PC-9 (cell line): Measurements from ENCODE around the gene IRF6. TPM values are rescaled to one million over a fixed set of nuclear protein-coding genes. Genes with fewer than 3 reads are reported as not detected.

ENCODE experiments used
- BruUV-seq: library from RNA; stranded (reverse); fragments of 400-500 nt; replicated peaks from 2 replicates; lab custom pipeline; 2021; lab: Mats Ljungman, UMichigan
- CTCF ChIA-PET: fragments of 300-600 bp; sonication (Branson Sonifier 250); formaldehyde crosslinking; loops from one replicate; lab custom pipeline; 2022; ENCODE audit warnings: antibody characterized with exemption; lab: Charles Lee
- POLR2A ChIA-PET: fragments of 300-600 bp; sonication (Branson Sonifier 250); formaldehyde crosslinking; loops from one replicate; lab custom pipeline; 2022; ENCODE audit warnings: antibody characterized with exemption; ENCODE audit not compliant: unreplicated experiment; lab: Charles Lee
- DNase-seq, 2 experiments: peaks; one replicate each; pipeline versions ENCODE4 v3.0.0 to v3.0.0-alpha.2; 2015 to 2022; ENCODE audit warnings: mixed read lengths in 1 of 2
- H2AFZ ChIP-seq: fragments of 200-600 bp; sonication (generic); 2 replicates; pipeline ENCODE4 v1.8.1; 2017; ENCODE audit warnings: antibody characterized with exemption
- H3F3A ChIP-seq: fragments of 200-600 bp; sonication (generic); 2 replicates; pipeline ENCODE4 v1.8.1; 2017; ENCODE audit warnings: antibody characterized with exemption, mild to moderate bottlenecking, low read depth; ENCODE audit not compliant: insufficient read depth
- H3K27ac ChIP-seq: fragments of 200-600 bp; sonication (generic); 2 replicates; pipeline ENCODE4 v1.6.1; 2016; ENCODE audit warnings: mixed run types
- H3K27me3 ChIP-seq: fragments of 200-600 bp; sonication (generic); 2 replicates; pipeline ENCODE4 v1.6.1; 2016; ENCODE audit warnings: low read depth, mixed run types; ENCODE audit not compliant: insufficient read depth
- H3K36me3 ChIP-seq: fragments of 200-600 bp; sonication (generic); 2 replicates; pipeline ENCODE4 v1.6.1; 2016; ENCODE audit warnings: low read depth, mixed run types
- H3K4me1 ChIP-seq: fragments of 200-600 bp; sonication (generic); replicated peaks from 2 replicates; pipeline ENCODE4 v1.6.1; 2016; ENCODE audit warnings: mixed run types; ENCODE audit not compliant: insufficient read depth
- H3K4me2 ChIP-seq: fragments of 200-600 bp; sonication (generic); 2 replicates; pipeline ENCODE4 v1.6.1; 2017; ENCODE audit warnings: mixed run types
- H3K4me3 ChIP-seq: fragments of 200-600 bp; sonication (generic); 2 replicates; pipeline ENCODE4 v1.6.1; 2016; ENCODE audit warnings: mixed run types
- H3K79me2 ChIP-seq: fragments of 200-600 bp; sonication (generic); 2 replicates; pipeline ENCODE4 v1.6.1; 2017; ENCODE audit warnings: low read depth, mixed run types
- H3K9me2 ChIP-seq: fragments of 200-600 bp; sonication (generic); 2 replicates; pipeline ENCODE4 v1.8.1; 2017; ENCODE audit warnings: mild to moderate bottlenecking; ENCODE audit not compliant: insufficient read depth
- H3K9me3 ChIP-seq: fragments of 200-600 bp; sonication (generic); 2 replicates; pipeline ENCODE4 v1.8.1; 2016; ENCODE audit warnings: low read depth; ENCODE audit not compliant: insufficient read depth
- H4K20me1 ChIP-seq: fragments of 200-600 bp; sonication (generic); 2 replicates; pipeline ENCODE4 v1.8.1; 2017; ENCODE audit not compliant: insufficient read depth
- EZH2 ChIP-seq: fragments of 200-600 bp; sonication (generic); IDR thresholded peaks from 2 replicates; pipeline ENCODE4 v1.8.0; 2017; ENCODE audit warnings: antibody characterized with exemption, low read depth
- intact Hi-C: fragments of 100-400 bp; cut with micrococcal nuclease; formaldehyde crosslinking; loops from one replicate; pipeline ENCODE4 v1.10.0; 2022; ENCODE audit not compliant: unreplicated experiment
- total RNA-seq: library from RNA; stranded (reverse); gene quantifications from 2 replicates; pipeline ENCODE4 v1.2.3, GENCODE V29; 2021
- TF ChIP-seq, protein P1 (sequence below): fragments of 200-600 bp; sonication (generic); conservative IDR thresholded peaks from 2 replicates; pipeline ENCODE4 v1.6.1; 2017; ENCODE audit warnings: mixed run types, antibody characterized with exemption, mild to moderate bottlenecking, moderate library complexity

The IRF6 gene
- total RNA-seq, 1 experiment from 2014 or later, result 46.5 TPM

DNA sequence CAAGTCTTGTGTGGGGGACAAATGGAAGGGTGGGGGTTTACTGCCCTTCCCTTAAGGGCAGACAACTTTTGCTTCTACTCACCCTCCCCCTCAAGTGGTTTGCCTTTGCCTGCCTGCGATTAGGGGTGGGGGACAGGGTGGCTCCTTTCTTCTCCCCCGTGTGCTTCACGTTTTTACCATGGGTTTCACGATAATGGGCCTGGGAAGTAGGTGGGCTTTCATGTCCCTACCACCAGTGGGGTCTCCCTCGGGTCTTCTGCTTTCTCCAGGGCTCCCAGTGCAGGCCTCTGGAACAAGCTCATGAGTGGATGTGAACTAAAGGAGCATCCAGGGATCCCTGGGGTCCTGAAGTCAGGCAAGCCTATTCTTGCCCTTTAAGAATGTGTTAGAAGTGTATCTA is 43.4 kb upstream of the IRF6 start:
- Histone ChIP-seq H3K27me3 (no peaks in the 10 kb centered on the region), H3K27ac (no peak overlapping the region), H3K4me1 (no peaks in the 10 kb centered on the region), H4K20me1 (no peaks in the 10 kb centered on the region; the same call in none of the 2 replicates), H3F3A (peaks cover 6% of the 10 kb centered on the region; the same call in 1 of the 2 replicates), H3K36me3 (peaks cover 59% of the 10 kb centered on the region), H3K9me2 (no peaks in the 10 kb centered on the region), H3K79me2 (0 out of 2 replicates have a peak, but pooled peaks cover 4% of the 10 kb centered on the region), H3K9me3 (no peaks in the 10 kb centered on the region), H3K4me3 (no peak overlapping the region), H3K4me2 (no peak overlapping the region), H2AFZ (no peak overlapping the region)
- DNase-seq, result no peak
- intact Hi-C loops, result no loop called here
- ChIA-PET CTCF (no interaction called here), POLR2A (no interaction called here)
- no peak for TF ChIP-seq EZH2
- TF ChIP-seq, protein P1, sequence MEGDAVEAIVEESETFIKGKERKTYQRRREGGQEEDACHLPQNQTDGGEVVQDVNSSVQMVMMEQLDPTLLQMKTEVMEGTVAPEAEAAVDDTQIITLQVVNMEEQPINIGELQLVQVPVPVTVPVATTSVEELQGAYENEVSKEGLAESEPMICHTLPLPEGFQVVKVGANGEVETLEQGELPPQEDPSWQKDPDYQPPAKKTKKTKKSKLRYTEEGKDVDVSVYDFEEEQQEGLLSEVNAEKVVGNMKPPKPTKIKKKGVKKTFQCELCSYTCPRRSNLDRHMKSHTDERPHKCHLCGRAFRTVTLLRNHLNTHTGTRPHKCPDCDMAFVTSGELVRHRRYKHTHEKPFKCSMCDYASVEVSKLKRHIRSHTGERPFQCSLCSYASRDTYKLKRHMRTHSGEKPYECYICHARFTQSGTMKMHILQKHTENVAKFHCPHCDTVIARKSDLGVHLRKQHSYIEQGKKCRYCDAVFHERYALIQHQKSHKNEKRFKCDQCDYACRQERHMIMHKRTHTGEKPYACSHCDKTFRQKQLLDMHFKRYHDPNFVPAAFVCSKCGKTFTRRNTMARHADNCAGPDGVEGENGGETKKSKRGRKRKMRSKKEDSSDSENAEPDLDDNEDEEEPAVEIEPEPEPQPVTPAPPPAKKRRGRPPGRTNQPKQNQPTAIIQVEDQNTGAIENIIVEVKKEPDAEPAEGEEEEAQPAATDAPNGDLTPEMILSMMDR, result no peak
- no TSS peak for BruUV-seq

DNA sequence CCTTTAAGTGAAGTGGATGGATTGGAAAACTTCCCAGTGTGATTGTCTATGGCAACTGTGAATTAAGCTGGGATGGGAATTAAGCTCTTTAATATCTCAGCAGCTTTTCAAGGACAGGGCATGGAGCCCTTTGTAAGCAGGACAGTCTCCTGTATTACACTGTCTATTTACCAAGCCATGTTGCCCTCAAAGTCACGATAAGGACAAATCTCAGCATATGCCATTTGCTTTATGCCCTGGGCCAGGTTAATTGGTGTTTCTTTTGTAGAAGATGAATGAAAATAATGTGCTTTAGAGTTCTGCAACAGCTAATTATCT is 39.4 kb upstream of the IRF6 start:
- Histone ChIP-seq H2AFZ (no peak overlapping the region), H3K4me2 (no peak overlapping the region), H3K9me3 (no peaks in the 10 kb centered on the region), H4K20me1 (peaks cover 3% of the 10 kb centered on the region), H3K36me3 (peaks cover 62% of the 10 kb centered on the region), H3K4me3 (no peak overlapping the region), H3K4me1 (peaks cover 8% of the 10 kb centered on the region), H3F3A (peaks cover 9% of the 10 kb centered on the region; the same call in 1 of the 2 replicates), H3K27me3 (no peaks in the 10 kb centered on the region), H3K79me2 (peaks cover 14% of the 10 kb centered on the region), H3K27ac (no peak overlapping the region), H3K9me2 (no peaks in the 10 kb centered on the region)
- BruUV-seq, result no TSS peak
- no peak for DNase-seq
- CTCF ChIA-PET, result interaction anchor here (0.7 kb wide), 1 partner anchor 1513 kb away, joined by 8 read pairs; no protein-coding TSS in a partner anchor
- POLR2A ChIA-PET, result no interaction called here
- intact Hi-C loops, result no loop called here
- TF ChIP-seq, protein P1, result no peak
- no peak for TF ChIP-seq EZH2

DNA sequence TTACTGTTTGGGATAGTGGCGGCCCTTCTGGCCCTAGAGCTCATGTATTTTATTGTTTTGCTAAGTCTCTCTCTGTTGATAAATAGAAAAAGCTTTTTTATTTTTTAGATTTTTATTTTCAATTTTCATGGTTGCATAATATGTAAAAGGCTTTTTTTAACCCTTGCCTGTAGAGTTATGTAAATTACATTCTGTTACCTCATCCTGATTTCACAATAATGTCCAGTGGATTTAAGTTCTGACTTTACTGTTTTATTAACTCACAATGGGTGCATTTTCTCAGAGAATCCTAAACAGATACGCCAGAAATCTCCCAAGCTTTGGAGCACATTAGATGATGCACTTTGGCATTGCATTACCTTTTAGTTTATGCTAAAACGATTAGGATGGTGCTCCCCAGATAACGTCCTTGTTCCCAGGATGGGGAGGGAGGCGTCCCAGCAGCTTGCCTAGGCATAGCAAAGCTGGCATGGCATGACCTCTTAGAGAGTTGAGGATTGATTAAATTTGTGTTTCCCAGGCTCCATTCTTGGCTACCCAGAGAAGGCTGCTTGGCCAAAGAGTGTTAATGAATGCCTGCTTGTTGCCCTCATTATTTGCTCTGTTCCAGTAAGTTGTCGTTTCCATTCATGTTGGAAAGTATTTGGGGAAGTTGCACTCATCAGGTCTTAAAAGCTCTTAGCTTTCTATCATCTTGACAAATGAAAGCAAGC is 38.9 kb upstream of the IRF6 start:
- ChIA-PET POLR2A (no interaction called here), CTCF (interaction anchor here (0.7 kb wide), 1 partner anchor 1514 kb away, joined by 8 read pairs; no protein-coding TSS in a partner anchor)
- Histone ChIP-seq H3K4me2 (no peak overlapping the region), H3K79me2 (peaks cover 16% of the 10 kb centered on the region), H2AFZ (no peak overlapping the region), H3K27me3 (no peaks in the 10 kb centered on the region), H3K27ac (no peak overlapping the region), H3K4me3 (no peak overlapping the region), H3K36me3 (peaks cover 60% of the 10 kb centered on the region), H3K9me2 (no peaks in the 10 kb centered on the region), H3K4me1 (peaks cover 12% of the 10 kb centered on the region), H4K20me1 (peaks cover 3% of the 10 kb centered on the region), H3K9me3 (no peaks in the 10 kb centered on the region), H3F3A (peaks cover 13% of the 10 kb centered on the region; the same call in 1 of the 2 replicates)
- BruUV-seq, result no TSS peak
- TF ChIP-seq EZH2, result no peak
- TF ChIP-seq, protein P1, result no peak
- intact Hi-C loops, result loop anchor here (5.0 kb wide), 1 partner anchor 43 kb away; no protein-coding TSS in a partner anchor
- DNase-seq, result no peak
